Hematopoietic multipotent progenitor cell treated with erythropoietin and hydrocortisone succinate and interleukin-3 and kit ligand, for 17 days (in vitro differentiated cells): ENCODE data around the gene PHF20.
"Not testable (repeated sequence)": the region's sequence is repeated elsewhere in the genome, so short reads cannot be mapped to it uniquely, and the experiment has no call there.

Experiments used
- DNase-seq: peaks from one replicate; pipeline ENCODE4 v3.0.0-alpha.2; 2015; ENCODE audit warnings: low spot score

The PHF20 gene

DNA sequence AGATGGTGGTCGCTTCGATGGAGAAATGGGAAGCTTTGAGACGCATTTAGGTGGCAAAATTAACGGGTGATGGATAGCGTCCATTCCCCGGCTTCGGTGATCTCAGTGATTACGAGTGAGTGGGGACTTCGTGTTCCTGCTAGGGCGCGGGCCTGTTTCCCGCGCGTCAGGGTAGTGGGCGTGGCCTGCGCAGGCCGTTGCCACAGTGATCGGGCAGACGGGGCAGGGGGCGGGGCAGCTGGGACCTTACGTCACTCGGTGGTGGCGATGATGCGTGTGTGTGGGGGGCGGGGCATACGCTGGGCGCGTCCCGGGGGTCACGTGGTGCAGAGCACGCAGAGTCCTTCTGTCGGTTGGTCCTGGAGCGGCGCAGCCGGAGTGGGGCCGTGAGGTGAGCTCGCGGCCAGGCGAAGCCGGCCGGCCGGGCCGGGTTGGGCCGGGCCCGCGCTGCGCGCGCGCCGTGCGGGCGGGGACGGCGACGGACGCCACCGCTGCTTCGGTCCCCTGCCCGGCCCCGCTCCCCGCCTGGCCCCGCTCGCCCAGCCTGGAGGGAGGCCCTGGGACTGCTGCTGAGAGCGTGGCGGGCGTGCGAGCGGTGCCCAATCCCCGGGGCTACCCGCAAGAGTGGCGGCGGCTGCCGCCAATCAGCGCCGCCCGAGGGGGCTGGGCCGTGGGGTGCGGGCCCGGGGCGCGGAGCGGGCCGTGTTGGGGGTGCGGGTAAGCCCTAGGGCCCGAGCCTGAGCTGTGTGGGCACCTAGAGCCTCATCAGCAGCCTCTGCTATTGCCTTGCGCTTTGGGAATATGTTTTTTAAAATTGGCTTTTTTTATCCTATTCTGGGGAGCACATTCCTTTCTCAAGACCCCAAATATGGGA, at the start of gene PHF20:
Gene PHF20 (plus strand): TSS at position 327 of the 874 bp plus-strand sequence. CDS start 29,508 bp downstream, outside the sequence.
- DNase-seq: peak; percentile 96

- not testable (repeated sequence) for DNase-seq
Observed at GRCh38 chr20:35723275-35723639, 48.6 kb upstream of the PHF20 start.

GRCh38 chr20:35723652-35724320, 48.0 kb upstream of the PHF20 start:
- DNase-seq: not testable (repeated sequence)

GRCh38 chr20:35724321-35725230, 47.2 kb upstream of the PHF20 start:
- no peak for DNase-seq

GRCh38 chr20:35726842-35727711, 44.7 kb upstream of the PHF20 start:
- DNase-seq: no peak

DNA sequence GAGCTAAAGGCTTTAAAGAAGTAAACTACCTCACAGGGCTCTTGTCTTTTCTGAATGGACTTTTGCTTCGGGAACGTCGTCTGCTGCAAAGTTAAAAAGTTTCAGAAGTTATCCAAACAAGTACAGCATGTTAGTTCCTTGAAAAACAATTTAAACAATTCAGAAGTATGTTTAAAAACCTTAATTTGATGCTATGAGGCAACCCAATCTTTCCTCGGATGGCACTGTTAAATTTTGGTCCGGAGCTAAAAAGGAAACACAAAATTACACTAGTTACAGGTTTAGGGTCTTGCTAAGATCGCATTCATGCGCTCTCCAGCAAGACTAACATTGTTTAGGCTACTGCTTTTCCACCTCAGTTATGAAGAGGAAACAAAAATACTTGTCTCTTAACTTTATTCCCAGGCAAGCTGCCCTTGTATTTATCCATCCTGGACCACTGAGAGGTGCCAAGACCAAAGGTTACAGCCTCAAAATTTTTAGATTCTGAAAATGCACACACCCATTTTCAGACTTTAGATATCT, 42.5 kb upstream of the PHF20 start:
- DNase-seq: no peak

GRCh38 chr20:35729836-35730582, 41.8 kb upstream of the PHF20 start:
- DNase-seq: no peak

DNA sequence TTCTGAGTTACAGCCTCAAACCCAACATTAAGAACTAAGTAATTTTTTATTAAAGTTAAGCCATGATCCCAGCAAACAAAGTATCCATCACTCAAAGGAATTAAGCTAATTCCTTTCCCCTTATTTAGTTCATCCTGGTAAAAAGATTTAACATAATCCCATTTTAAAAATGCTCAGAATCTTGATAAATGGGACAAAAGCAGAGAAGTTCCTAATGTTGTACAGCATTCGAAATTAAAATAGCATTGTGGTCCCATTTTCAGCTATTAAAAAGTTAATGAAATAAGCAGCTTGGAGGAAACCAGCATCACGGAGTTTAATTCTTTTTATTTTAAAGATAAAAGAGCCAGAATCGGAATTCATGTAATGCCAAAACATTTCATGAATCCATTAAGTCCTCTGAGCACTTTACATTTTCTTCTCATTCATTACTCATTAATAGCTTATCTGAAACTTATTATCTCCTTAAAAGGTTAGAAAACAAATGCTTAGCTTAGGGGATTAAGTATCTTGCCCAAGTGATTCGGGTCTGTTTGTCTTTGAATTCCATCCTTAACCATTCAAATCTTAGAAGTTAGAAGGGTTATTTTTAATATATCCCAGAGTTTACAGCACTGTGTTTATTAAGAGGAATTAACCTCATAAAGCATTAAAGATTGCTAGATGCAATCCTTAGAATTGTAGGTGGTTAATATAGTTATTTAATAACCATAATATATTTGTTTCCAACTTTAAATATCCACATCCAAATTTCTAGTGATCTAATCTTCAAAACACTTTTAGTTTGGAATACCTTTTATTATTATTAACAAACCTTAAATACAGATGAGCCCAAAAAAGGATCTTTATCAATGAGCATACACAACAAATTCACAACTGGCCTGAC, 41.0 kb upstream of the PHF20 start:
- no peak for DNase-seq

GRCh38 chr20:35731469-35731788, 40.4 kb upstream of the PHF20 start:
- DNase-seq: no peak

- no peak for DNase-seq
Observed at GRCh38 chr20:35731862-35732643, 39.8 kb upstream of the PHF20 start.

GRCh38 chr20:35732644-35732982, 39.2 kb upstream of the PHF20 start:
- DNase-seq: no peak

GRCh38 chr20:35734374-35734773, 37.4 kb upstream of the PHF20 start:
- DNase-seq: no peak

DNA sequence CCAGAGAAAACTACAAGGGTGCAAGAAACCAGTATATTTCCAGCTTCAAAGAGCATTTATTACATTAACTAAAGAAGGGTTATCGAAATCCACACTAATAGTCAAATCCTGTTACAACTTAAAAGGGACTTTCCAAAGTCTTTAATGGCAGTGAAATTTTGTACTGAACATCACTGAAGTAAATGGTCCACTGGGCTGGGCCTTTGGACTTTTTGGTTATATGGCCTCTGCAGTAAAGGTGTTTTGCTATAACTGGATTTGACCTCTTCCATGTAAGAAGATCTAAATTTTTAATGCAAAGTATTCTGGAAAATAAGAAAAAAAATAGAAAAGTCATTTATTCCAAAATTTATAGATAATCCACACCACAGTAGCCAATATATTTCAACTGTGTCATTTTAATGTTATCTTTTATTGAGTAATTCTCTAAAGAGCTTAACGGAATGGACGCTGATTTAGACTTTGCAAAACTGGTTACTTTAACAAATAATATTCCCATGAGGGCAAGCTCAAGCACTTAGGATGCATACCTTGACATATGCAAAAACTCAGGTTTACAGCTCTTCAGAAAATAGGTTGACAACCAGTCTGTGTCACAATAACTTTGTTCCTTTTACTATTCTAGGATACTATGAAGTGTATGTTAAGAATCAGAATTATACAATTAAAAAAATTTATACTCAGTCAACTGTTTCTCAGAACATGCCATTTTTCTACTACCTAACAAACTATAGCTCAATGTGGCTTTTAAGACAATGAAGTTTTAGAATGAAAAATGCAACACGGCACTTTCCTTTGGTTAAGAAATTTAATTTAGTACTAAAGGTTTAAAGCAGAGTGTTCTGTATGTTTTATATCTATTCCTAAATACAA, 36.8 kb upstream of the PHF20 start:
- DNase-seq: no peak

DNA sequence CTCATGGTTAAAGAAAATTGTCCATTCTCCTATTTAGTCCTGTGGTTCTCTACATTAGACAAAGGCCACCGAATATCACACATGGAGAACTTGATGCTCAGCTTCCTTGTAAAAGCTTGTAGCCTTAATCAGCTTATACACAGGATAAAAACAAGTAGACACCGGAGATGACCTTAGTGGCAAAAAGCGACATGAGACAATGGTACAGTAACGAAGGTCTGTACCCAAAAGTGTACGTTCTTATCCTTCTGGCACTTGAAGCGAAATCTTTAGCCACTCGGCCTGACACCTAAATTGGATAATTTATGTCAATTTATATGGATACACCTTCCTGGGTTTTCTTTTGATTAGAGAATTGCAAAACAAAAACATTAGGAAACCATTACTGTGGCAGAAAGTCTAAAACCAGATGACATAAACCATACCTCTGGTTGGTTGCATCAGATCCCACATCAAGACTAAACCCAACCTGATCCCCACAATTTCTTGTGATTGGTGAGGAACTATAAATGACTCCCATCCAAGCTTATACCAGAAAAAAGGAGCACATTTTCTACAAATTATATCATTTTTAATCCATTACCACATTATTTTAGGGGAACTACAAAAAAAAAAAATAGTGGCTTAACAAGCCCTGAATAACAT, 35.9 kb upstream of the PHF20 start:
- no peak for DNase-seq

DNA sequence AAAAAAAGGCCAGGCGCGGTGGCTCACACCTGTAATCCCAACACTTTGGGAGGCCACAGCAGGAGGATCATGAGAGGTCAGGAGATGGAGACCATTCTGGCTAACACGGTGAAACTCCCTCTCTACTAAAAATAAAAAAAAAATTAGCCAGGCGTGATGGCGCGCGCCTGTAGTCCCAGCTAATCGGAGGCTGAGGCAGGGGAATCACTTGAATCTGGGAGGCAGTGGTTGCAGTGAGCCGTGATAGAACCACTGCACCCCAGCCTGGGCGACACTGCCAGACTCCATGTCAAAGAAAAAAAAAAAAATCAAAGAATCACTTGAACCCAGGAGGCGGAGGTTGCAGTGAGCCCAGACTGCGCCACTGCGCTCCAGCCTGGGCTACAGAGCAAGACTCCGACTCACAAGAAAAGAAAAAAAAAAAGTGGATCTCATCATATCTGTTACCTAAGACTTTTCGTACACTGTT, 33.9 kb upstream of the PHF20 start:
- no peak for DNase-seq

DNA sequence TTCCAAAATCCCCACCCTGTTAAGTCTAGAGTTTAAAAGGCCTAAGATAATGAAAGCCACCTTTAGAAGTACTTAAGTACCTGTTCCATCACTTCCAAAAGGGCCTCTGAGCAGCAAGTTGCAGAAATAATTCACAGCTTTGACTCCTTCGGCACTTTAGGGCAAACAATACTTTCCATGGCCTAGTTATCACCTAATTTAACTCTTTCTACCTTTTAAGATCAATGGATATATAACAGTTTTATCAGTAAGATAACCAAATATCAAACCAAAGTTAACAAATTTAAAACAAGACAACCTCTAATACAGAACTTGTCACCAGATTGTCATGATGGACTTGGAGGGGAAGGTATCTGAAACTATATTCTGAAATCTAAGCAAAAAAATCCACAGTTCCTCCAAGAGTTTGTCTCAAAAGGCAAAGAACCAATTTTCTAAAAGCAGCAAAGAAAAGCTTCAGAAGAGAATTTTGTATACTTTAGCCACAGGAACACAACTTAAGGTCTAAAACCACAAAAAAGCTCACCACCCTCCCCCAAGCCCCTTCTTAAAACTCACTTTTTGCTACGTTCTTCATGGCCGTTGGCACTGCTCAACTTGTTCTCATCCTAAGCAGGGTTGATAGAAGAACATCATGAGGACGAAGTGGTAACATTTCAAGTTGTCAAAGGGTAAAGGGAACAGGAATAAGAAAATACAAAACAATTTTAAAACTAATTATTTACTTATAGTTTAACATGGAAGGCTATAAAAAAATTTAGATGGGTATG, 33.2 kb upstream of the PHF20 start:
- DNase-seq: no peak
